G401 (cell line): Measurements from ENCODE around the gene FOXJ1. TPM values are rescaled to one million over a fixed set of nuclear protein-coding genes. Genes with fewer than 3 reads are reported as not detected.

Experiments
- DNase-seq: peaks from one replicate; pipeline ENCODE4 v3.0.0-alpha.2; 2015; ENCODE audit warnings: low spot score
- in situ Hi-C: cut with HindIII; loops from 2 replicates; pipeline ENCODE4 v1.10.0; 2016; ENCODE audit warnings: low sequenced_read_pairs, mixed read lengths
- total RNA-seq: library from RNA; depleted of rRNA; stranded (reverse); fragments of >200 nt; shearing (Covaris generic); gene quantifications from 2 replicates; pipeline ENCODE4 v1.2.3, GENCODE V29; 2014

Gene FOXJ1
- total RNA-seq, 1 experiment from 2014 or later = 0.85 TPM

GRCh38 chr17:76104140-76104895, 36.7 kb downstream of the FOXJ1 start:
- DNase-seq = no peak
- in situ Hi-C loops = no loop called here

GRCh38 chr17:76103274-76104139, 37.5 kb downstream of the FOXJ1 start, which contains the start of gene EXOC7:
Gene EXOC7, minus strand, starts transcription at chr17:76103787. Its CDS starts 95 bp downstream, at chr17:76103692.
- DNase-seq = peak; percentile 92
- in situ Hi-C loops = no loop called here

GRCh38 chr17:76102944-76103273, 38.1 kb downstream of the FOXJ1 start:
- in situ Hi-C loops = no loop called here
- DNase-seq = peak; percentile 23

GRCh38 chr17:76097716-76098295, 43.2 kb downstream of the FOXJ1 start:
- in situ Hi-C loops = no loop called here
- DNase-seq = no peak

- in situ Hi-C loops = no loop called here
- DNase-seq = no peak
Observed at GRCh38 chr17:76095943-76096342, 45.1 kb downstream of the FOXJ1 start.

GRCh38 chr17:76094046-76094445, 47.0 kb downstream of the FOXJ1 start:
- in situ Hi-C loops = no loop called here
- no peak for DNase-seq

- in situ Hi-C loops = no loop called here
- DNase-seq = no peak
Observed at GRCh38 chr17:76092526-76093413, 48.3 kb downstream of the FOXJ1 start.

- DNase-seq = no peak
- in situ Hi-C loops = no loop called here
Observed at GRCh38 chr17:76091526-76092286, 49.3 kb downstream of the FOXJ1 start.

- no peak for DNase-seq
- in situ Hi-C loops = no loop called here
Observed at GRCh38 chr17:76090517-76091129, 50.4 kb downstream of the FOXJ1 start.

GRCh38 chr17:76089680-76090516, 51.1 kb downstream of the FOXJ1 start:
- in situ Hi-C loops = no loop called here
- DNase-seq = no peak

- in situ Hi-C loops = no loop called here
Observed at GRCh38 chr17:76088868-76089576, 52.0 kb downstream of the FOXJ1 start.

GRCh38 chr17:76088041-76088867, 52.8 kb downstream of the FOXJ1 start:
- no peak for DNase-seq
- in situ Hi-C loops = no loop called here

More at GRCh38 chr17:76088868-76089576, 52.0 kb downstream of the FOXJ1 start:
- no peak for DNase-seq

GRCh38 chr17:76087531-76087930, 53.5 kb downstream of the FOXJ1 start:
- DNase-seq = no peak
- in situ Hi-C loops = no loop called here

- in situ Hi-C loops = no loop called here
- DNase-seq = no peak
Observed at GRCh38 chr17:76086384-76086783, 54.7 kb downstream of the FOXJ1 start.
